B cell (primary cell): ENCODE measurements around the gene TRIM22. TPM values are rescaled to one million over a fixed set of nuclear protein-coding genes. Genes with fewer than 3 reads are reported as not detected.

Source experiments
- ATAC-seq: fragments of 200-7000 bp; cut with Tn5 transposase; one replicate; pipeline ENCODE4 v1.10.0; 2021; ENCODE audit warnings: low read depth, mild to moderate bottlenecking, moderate number of reproducible peaks, moderate library complexity
- CTCF ChIA-PET: fragments of 350-600 bp; sonication (Branson Sonifier 250); formaldehyde crosslinking; loops from one replicate; lab custom pipeline; 2021; ENCODE audit warnings: antibody characterized with exemption, inconsistent platforms; lab: Charles Lee
- POLR2A ChIA-PET: fragments of 350-600 bp; sonication (Branson Sonifier 250); formaldehyde crosslinking; loops from one replicate; lab custom pipeline; 2021; ENCODE audit warnings: antibody characterized with exemption; lab: Charles Lee
- DNase-seq: peaks from one replicate; pipeline ENCODE4 v3.0.0; 2013
- H2AFZ ChIP-seq: 2 replicates; pipeline ENCODE4 v1.6.1; 2012; ENCODE audit warnings: mild to moderate bottlenecking, low read depth, low read length; ENCODE audit not compliant: insufficient read depth, poor library complexity, severe bottlenecking
- H3K27ac ChIP-seq, 2 donors: 1 replicate in 1 of 2; 2 replicates in 1 of 2; pipeline ENCODE4 v1.5.1; 2012 to 2013; ENCODE audit warnings: low read length in 2 of 2, mild to moderate bottlenecking in 2 of 2, moderate library complexity in 1 of 2
- H3K27me3 ChIP-seq, 4 experiments: fragments of 200-600 bp in 1 of 4; sonication (generic) in 1 of 4; replicated peaks in 1 of 4; 1 replicate in 2 of 4; 2 replicates in 2 of 4; pipeline versions ENCODE4 v1.6.1 to v1.7.0; 2013 to 2016; ENCODE audit warnings: low read length in 3 of 4, mild to moderate bottlenecking in 2 of 4, mixed read lengths in 1 of 4, moderate library complexity in 1 of 4; ENCODE audit not compliant: insufficient read depth in 4 of 4, control insufficient read depth in 3 of 4; ENCODE audit errors: control extremely low read depth in 1 of 4
- H3K36me3 ChIP-seq, 2 experiments: replicated peaks in 1 of 2; 1 replicate in 1 of 2; 2 replicates in 1 of 2; pipeline versions ENCODE4 v1.6.1 to v1.7.1; 2013; ENCODE audit warnings: low read length in 1 of 2; ENCODE audit not compliant: insufficient read depth in 2 of 2, control insufficient read depth in 1 of 2; ENCODE audit errors: control extremely low read depth in 1 of 2, extremely low read depth in 1 of 2
- H3K4me1 ChIP-seq, 2 donors: fragments of 200-600 bp in 1 of 2; sonication (generic) in 1 of 2; 1 replicate in 1 of 2; 2 replicates in 1 of 2; pipeline versions ENCODE4 v1.5.1 to v1.6.1; 2013 to 2017; ENCODE audit warnings: low read length in 2 of 2; ENCODE audit not compliant: control insufficient read depth in 2 of 2, insufficient read depth in 2 of 2
- H3K4me2 ChIP-seq: replicated peaks from 2 replicates; pipeline ENCODE3; 2012; ENCODE audit warnings: mild to moderate bottlenecking, low read depth, low read length; ENCODE audit not compliant: poor library complexity, severe bottlenecking
- H3K4me3 ChIP-seq, 5 experiments: fragments of 200-600 bp in 1 of 5; sonication (generic) in 1 of 5; 1 replicate in 3 of 5; 2 replicates in 2 of 5; pipeline versions ENCODE4 v1.5.1 to v1.7.0; 2011 to 2016; ENCODE audit warnings: low read length in 4 of 5, mild to moderate bottlenecking in 4 of 5, low read depth in 2 of 5, control low read depth in 1 of 5, moderate library complexity in 1 of 5; ENCODE audit not compliant: insufficient read depth in 1 of 5; ENCODE audit errors: control extremely low read depth in 1 of 5, extremely low read depth in 1 of 5
- H3K79me2 ChIP-seq: fragments of 200-600 bp; sonication (generic); one replicate; pipeline ENCODE4 v1.6.0; 2016; ENCODE audit warnings: low read length; ENCODE audit not compliant: control insufficient read depth, insufficient read depth
- H3K9ac ChIP-seq: fragments of 200-600 bp; sonication (generic); 2 replicates; pipeline ENCODE4 v1.6.1; 2017; ENCODE audit warnings: mild to moderate bottlenecking, low read length, moderate library complexity
- H3K9me3 ChIP-seq, 3 donors: one replicate each; pipeline versions ENCODE4 v1.6.1 to v1.7.1; 2013; ENCODE audit warnings: low read length in 2 of 3; ENCODE audit not compliant: control insufficient read depth in 2 of 3, insufficient read depth in 1 of 3; ENCODE audit errors: control extremely low read depth in 1 of 3
- H4K20me1 ChIP-seq: 2 replicates; pipeline ENCODE4 v1.6.0; 2012; ENCODE audit warnings: mild to moderate bottlenecking, low read length; ENCODE audit not compliant: insufficient read depth, control insufficient read depth, poor library complexity, severe bottlenecking
- H3K27ac Mint-ChIP-seq: one replicate; pipeline ENCODE4 v1.8.0; 2021; ENCODE audit warnings: mixed read lengths
- H3K27me3 Mint-ChIP-seq: one replicate; pipeline ENCODE4 v1.8.0; 2021; ENCODE audit warnings: mixed read lengths
- H3K4me1 Mint-ChIP-seq: one replicate; pipeline ENCODE4 v1.8.0; 2021; ENCODE audit warnings: mixed read lengths
- H3K4me3 Mint-ChIP-seq: one replicate; pipeline ENCODE4 v1.8.0; 2021; ENCODE audit warnings: mixed read lengths
- H3K9me3 Mint-ChIP-seq: one replicate; pipeline ENCODE4 v1.8.0; 2022; ENCODE audit warnings: mixed read lengths; ENCODE audit not compliant: insufficient read depth
- EZH2 ChIP-seq: IDR thresholded peaks from 2 replicates; pipeline ENCODE4 v1.6.1; 2012; ENCODE audit warnings: borderline replicate concordance, low read depth, mild to moderate bottlenecking, moderate library complexity, low read length; ENCODE audit not compliant: insufficient read depth, poor library complexity, severe bottlenecking
- WGBS: methylation state at CpG from one replicate; pipeline ENCODE4 v1.1.5; 2013; ENCODE audit warnings: missing lambda C conversion rate; ENCODE audit not compliant: insufficient coverage; 5-methylcytosine and 5-hydroxymethylcytosine counted together
- intact Hi-C: fragments of 100-400 bp; cut with micrococcal nuclease; formaldehyde crosslinking; loops from one replicate; pipeline ENCODE4 v1.10.0; 2022
- polyA plus RNA-seq: library from polyadenylated mRNA; depleted of rRNA; stranded (reverse); fragments of >200 nt; gene quantifications from 2 replicates; pipeline ENCODE4 v1.2.3, GENCODE V29; 2012
- total RNA-seq, 2 donors: library from RNA; stranded (reverse); fragments of 120-200 nt in 1 of 2; gene quantifications; 1 replicate in 1 of 2; 2 replicates in 1 of 2; pipeline versions ENCODE4 v1.2.3 to v1.2.4, GENCODE V29; 2013 to 2022
- TF ChIP-seq, protein P1 (sequence below): fragments of 200-600 bp; IDR thresholded peaks from one replicate; pipeline ENCODE4 v1.8.0; 2022; ENCODE audit warnings: antibody characterized with exemption, mild to moderate bottlenecking

The TRIM22 gene
- total and polyA plus RNA-seq, 2 donors (not counting 1 experiment from before 2014, with no cell fraction given) = 255 to 388 TPM

- H3K27me3 Mint-ChIP-seq = no peaks in the 10 kb centered on the region
- no peaks in the 10 kb centered on the region for H4K20me1 ChIP-seq
- H3K4me2 ChIP-seq = no peak overlapping the region
- no peak overlapping the region for H2AFZ ChIP-seq
- no peak for TF ChIP-seq EZH2
- TF ChIP-seq, protein P1, sequence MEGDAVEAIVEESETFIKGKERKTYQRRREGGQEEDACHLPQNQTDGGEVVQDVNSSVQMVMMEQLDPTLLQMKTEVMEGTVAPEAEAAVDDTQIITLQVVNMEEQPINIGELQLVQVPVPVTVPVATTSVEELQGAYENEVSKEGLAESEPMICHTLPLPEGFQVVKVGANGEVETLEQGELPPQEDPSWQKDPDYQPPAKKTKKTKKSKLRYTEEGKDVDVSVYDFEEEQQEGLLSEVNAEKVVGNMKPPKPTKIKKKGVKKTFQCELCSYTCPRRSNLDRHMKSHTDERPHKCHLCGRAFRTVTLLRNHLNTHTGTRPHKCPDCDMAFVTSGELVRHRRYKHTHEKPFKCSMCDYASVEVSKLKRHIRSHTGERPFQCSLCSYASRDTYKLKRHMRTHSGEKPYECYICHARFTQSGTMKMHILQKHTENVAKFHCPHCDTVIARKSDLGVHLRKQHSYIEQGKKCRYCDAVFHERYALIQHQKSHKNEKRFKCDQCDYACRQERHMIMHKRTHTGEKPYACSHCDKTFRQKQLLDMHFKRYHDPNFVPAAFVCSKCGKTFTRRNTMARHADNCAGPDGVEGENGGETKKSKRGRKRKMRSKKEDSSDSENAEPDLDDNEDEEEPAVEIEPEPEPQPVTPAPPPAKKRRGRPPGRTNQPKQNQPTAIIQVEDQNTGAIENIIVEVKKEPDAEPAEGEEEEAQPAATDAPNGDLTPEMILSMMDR = no peak
- ChIA-PET POLR2A (no interaction called here), CTCF (interaction anchor here (0.7 kb wide), 1 partner anchor 18 kb away, joined by 3 read pairs; no protein-coding TSS in a partner anchor)
- no peaks in the 10 kb centered on the region for H3K79me2 ChIP-seq
- H3K27ac ChIP-seq = no peak overlapping the region
- H3K9ac ChIP-seq = no peak overlapping the region
- 86% methylated on average over 1 of the region's 4 CpGs for WGBS
- H3K4me1 Mint-ChIP-seq = no peaks in the 10 kb centered on the region
- H3K4me3 ChIP-seq = no peak overlapping the region
- no peak for DNase-seq
- H3K9me3 ChIP-seq = no peaks in the 10 kb centered on the region
- ATAC-seq = no peak
- no peaks in the 10 kb centered on the region for H3K4me1 ChIP-seq
- H3K27ac Mint-ChIP-seq = no peak overlapping the region
- no peak overlapping the region for H3K4me3 Mint-ChIP-seq
- H3K9me3 Mint-ChIP-seq = no peaks in the 10 kb centered on the region
- intact Hi-C loops = no loop called here
- H3K36me3 ChIP-seq = peaks cover 2 to 40% of the 10 kb centered on the region in 2 experiments
- no peaks in the 10 kb centered on the region for H3K27me3 ChIP-seq
Observed at GRCh38 chr11:5665051-5665570, 24.5 kb upstream of the TRIM22 start.

DNA sequence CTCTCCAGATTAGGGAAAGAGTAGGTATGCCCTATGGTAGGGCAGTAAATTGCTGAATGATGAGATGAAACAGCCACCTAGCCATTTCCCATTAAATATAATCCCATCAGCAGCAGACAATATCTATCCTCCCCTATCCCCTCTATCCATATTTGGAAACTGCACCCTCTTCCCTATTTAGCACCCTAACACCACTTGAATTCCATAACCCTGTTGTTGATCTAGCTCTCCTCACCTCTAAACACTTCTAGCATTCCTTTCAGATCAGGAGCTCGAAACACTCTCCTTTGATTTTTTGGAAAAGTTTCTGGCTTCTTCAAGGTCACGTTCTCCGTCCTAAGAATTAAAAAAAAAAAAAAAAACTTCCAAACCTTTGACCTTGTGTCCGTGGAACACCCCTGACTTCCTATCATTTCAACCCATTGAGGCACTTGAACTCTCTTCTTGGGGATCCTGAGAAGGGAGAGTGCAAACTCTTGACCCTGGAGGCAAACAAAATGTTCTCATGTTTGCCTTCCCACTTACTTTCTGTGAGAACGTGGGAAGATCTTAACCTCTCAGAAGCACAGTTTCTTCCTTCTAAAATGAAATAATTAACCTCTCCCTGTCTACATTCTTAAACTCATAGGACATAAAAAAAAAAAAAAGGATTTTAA is 23.7 kb upstream of the TRIM22 start:
- Histone ChIP-seq H3K4me3 (no peak overlapping the region), H3K36me3 (peaks cover 2 to 46% of the 10 kb centered on the region in 2 experiments), H3K27me3 (no peaks in the 10 kb centered on the region), H3K4me2 (no peak overlapping the region), H3K79me2 (peaks cover 3% of the 10 kb centered on the region), H4K20me1 (no peaks in the 10 kb centered on the region), H2AFZ (no peak overlapping the region), H3K4me1 (no peaks in the 10 kb centered on the region), H3K27ac (no peak overlapping the region), H3K9me3 (no peaks in the 10 kb centered on the region), H3K9ac (no peak overlapping the region)
- H3K4me3 Mint-ChIP-seq = no peak overlapping the region
- no peak for TF ChIP-seq EZH2
- TF ChIP-seq, protein P1 = no peak
- no peaks in the 10 kb centered on the region for H3K9me3 Mint-ChIP-seq
- no peaks in the 10 kb centered on the region for H3K4me1 Mint-ChIP-seq
- no peak for DNase-seq
- ATAC-seq = no peak
- POLR2A ChIA-PET = no interaction called here
- intact Hi-C loops = no loop called here
- 100% methylated on average over 1 of the region's 5 CpGs for WGBS
- CTCF ChIA-PET = interaction anchor here (0.7 kb wide), 2 partner anchors 17 to 90 kb away, joined by 3 read pairs; no protein-coding TSS in a partner anchor
- H3K27me3 Mint-ChIP-seq = no peaks in the 10 kb centered on the region
- no peak overlapping the region for H3K27ac Mint-ChIP-seq
